Gastrocnemius medialis (tissue), 4 donors: ENCODE measurements around the gene ZNF761. TPM values are rescaled to one million over a fixed set of nuclear protein-coding genes. Genes with fewer than 3 reads are reported as not detected.
A peak's percentile ranks its signal among the peaks of the same experiment; 100 is the strongest.

Experiments
- ATAC-seq, 2 donors: fragments of 150-250 bp; one replicate each; pipeline ENCODE4 v1.9.1; 2016
- DNase-seq, 2 donors: peaks; one replicate each; pipeline ENCODE4 v3.0.0-alpha.2; 2019
- H3K27ac ChIP-seq, 4 donors: fragments of 200-600 bp; sonication (generic); 1 replicate in 1 of 4; 2 replicates in 3 of 4; pipeline ENCODE4 v1.5.1; 2016 to 2018; ENCODE audit warnings: mild to moderate bottlenecking in 2 of 4, moderate library complexity in 1 of 4
- H3K27me3 ChIP-seq, 3 donors: fragments of 200-600 bp; sonication (generic) in 2 of 3; 1 replicate in 1 of 3; 2 replicates in 2 of 3; pipeline versions ENCODE4 v1.5.1 to v1.6.0; 2016 to 2019; ENCODE audit warnings: mild to moderate bottlenecking in 1 of 3, moderate library complexity in 1 of 3
- H3K36me3 ChIP-seq, 2 donors: fragments of 200-600 bp; sonication (generic) in 1 of 2; one replicate each; pipeline ENCODE4 v1.5.1; 2017 to 2018
- H3K4me1 ChIP-seq, 2 donors: fragments of 200-600 bp; sonication (generic) in 1 of 2; one replicate each; pipeline ENCODE4 v1.5.1; 2016 to 2017; ENCODE audit warnings: mild to moderate bottlenecking in 2 of 2
- H3K4me3 ChIP-seq, 4 donors: fragments of 200-600 bp; sonication (generic) in 3 of 4; 1 replicate in 1 of 4; 2 replicates in 3 of 4; pipeline ENCODE4 v1.5.1; 2016 to 2019; ENCODE audit warnings: mild to moderate bottlenecking in 2 of 4
- H3K9me3 ChIP-seq, 3 donors: fragments of 200-600 bp; sonication (generic) in 2 of 3; 1 replicate in 1 of 3; 2 replicates in 2 of 3; pipeline ENCODE4 v1.5.1; 2016 to 2019
- POLR2A ChIP-seq, 2 donors: fragments of 450-650 bp; IDR thresholded peaks; one replicate each; pipeline ENCODE4 v1.6.1; 2017; ENCODE audit warnings: antibody characterized with exemption in 2 of 2, mild to moderate bottlenecking in 2 of 2, moderate library complexity in 2 of 2
- in situ Hi-C, 4 donors: fragments of 200-750 bp; cut with MboI; loops; one replicate each; pipeline versions ENCODE4 v1.15.0 to v1.8.0; 2017; ENCODE audit warnings: low sequenced_read_pairs in 4 of 4
- intact Hi-C: fragments of 100-400 bp; cut with DNase I; formaldehyde crosslinking; loops from one replicate; pipeline ENCODE4 v1.15.1; 2023; ENCODE audit warnings: low total_unique reads
- total RNA-seq, 4 donors: library from RNA; depleted of rRNA; stranded (reverse); fragments of >200 nt; gene quantifications; one replicate each; pipeline versions ENCODE4 v1.1.0 to v1.2.3, GENCODE V29; 2016
- TF ChIP-seq, protein P1 (sequence below), 5 experiments: fragments of 450-650 bp in 3 of 5; fragments of 200-600 bp in 2 of 5; sonication (generic) in 2 of 5; IDR thresholded peaks in 4 of 5; conservative IDR thresholded peaks in 1 of 5; 1 replicate in 4 of 5; 2 replicates in 1 of 5; pipeline ENCODE4 v1.5.1; 2016 to 2019; ENCODE audit warnings: antibody characterized with exemption in 5 of 5, mild to moderate bottlenecking in 3 of 5, moderate library complexity in 3 of 5

Gene ZNF761
- total RNA-seq = 1 to 10 TPM; 3.7 to 7.0 (median 4.1) TPM

DNA sequence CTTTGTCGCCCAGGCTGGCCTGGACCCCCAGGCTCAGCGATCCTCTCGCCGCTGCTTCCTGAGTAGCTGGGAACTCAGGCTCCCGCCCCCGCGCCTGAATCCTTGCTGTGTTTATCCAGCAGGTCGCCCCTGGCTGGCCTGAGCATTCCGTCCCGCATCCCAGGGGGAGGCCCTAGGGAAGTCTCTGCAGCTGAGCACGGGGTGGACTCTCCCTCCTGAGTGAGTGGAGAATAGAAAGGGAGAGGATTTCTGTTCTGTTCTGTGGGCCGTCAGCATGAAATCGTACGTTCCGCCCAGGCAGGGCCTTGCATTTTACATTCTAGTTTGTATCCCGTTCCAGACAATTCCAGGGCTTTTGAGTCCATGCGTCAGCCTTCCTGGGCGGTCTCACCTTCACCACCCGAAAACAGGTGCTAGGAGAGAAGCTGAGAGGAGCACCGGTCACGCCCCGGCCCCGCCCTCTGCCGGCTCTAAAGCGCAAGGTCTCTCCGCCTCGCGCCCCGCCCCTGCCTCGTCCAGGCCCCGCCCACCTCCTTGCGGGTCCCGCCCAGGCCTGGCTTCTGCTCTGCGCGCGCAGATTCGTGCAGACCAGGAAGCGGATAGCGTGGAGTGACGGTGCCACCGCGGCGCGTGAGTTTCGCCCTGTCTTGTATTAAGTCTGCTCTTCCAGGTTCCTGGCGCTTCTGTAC, at the start of gene ZNF761:
TSS of gene ZNF761 (plus strand) at position 586 of the 689 bp plus-strand sequence. CDS start 15,285 bp downstream, outside the sequence.
- peak; percentile 67 to 84 for TF ChIP-seq POLR2A (IDR thresholded peaks at IDR 0.05)
- TF ChIP-seq, protein P1, sequence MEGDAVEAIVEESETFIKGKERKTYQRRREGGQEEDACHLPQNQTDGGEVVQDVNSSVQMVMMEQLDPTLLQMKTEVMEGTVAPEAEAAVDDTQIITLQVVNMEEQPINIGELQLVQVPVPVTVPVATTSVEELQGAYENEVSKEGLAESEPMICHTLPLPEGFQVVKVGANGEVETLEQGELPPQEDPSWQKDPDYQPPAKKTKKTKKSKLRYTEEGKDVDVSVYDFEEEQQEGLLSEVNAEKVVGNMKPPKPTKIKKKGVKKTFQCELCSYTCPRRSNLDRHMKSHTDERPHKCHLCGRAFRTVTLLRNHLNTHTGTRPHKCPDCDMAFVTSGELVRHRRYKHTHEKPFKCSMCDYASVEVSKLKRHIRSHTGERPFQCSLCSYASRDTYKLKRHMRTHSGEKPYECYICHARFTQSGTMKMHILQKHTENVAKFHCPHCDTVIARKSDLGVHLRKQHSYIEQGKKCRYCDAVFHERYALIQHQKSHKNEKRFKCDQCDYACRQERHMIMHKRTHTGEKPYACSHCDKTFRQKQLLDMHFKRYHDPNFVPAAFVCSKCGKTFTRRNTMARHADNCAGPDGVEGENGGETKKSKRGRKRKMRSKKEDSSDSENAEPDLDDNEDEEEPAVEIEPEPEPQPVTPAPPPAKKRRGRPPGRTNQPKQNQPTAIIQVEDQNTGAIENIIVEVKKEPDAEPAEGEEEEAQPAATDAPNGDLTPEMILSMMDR (IDR thresholded peaks at IDR 0.05 in 4 of 5, conservative IDR thresholded peaks at IDR 0.05 in 1 of 5) = peak in 4 of 5 experiments; percentile 35 to 45 (median 40)
- in situ Hi-C loops = loop anchor here in 1 of 4 donors (25.0 kb wide), 1 partner anchor 306 kb away; no protein-coding TSS in a partner anchor
- ATAC-seq (peak; percentile 98), DNase-seq (peak; percentile 87 to 90)
- peaks cover 0 to 7% of the 10 kb centered on the region in 2 donors for H3K4me1 ChIP-seq
- H3K4me3 ChIP-seq = peak within 1 kb of the TSS; percentile 74 to 91 (median 81)
- no peaks in the 10 kb centered on the region for H3K36me3 ChIP-seq
- peak within 1 kb of the TSS; percentile 72 to 74 (median 74) for H3K27ac ChIP-seq
- H3K9me3 ChIP-seq = no peaks in the 10 kb centered on the region
- no peaks in the 10 kb centered on the region for H3K27me3 ChIP-seq
- intact Hi-C loops = loop anchor here (1.0 to 10.0 kb wide), 5 partner anchors 36 to 546 kb away; partner anchors contain the start of genes ZNF665, ZNF765 and ZNF813

DNA sequence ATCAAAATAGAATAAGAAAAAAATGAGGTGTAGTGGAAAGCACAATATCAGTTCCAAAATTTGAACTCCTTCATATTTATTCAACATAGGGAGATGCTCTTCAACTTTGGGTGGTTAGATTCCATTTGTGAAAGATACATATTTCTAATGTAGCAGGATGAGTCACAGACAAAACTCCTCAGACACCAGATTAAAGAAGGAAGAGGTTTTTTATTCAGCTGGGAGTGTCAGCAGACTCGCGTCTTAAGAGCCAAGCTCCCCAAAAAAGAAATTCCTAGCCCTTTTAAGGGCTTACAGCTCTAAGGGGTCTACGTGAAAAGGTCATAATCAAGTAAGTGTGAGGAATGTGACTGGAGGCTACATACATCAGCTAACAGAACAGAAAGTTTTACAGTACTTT, 43.6 kb upstream of the ZNF761 start:
- ATAC-seq (no peak), DNase-seq (no peak)
- in situ Hi-C loops = no loop called here
- no peaks in the 10 kb centered on the region for H3K4me1 ChIP-seq
- intact Hi-C loops = no loop called here
- no peak overlapping the region for H3K4me3 ChIP-seq
- no peaks in the 10 kb centered on the region for H3K36me3 ChIP-seq
- TF ChIP-seq POLR2A (IDR thresholded peaks at IDR 0.05) = no peak
- TF ChIP-seq, protein P1 (IDR thresholded peaks at IDR 0.05 in 4 of 5, conservative IDR thresholded peaks at IDR 0.05 in 1 of 5) = no peak
- H3K9me3 ChIP-seq = peaks cover 0 to 12% (median 0%) of the 10 kb centered on the region in 3 donors
- H3K27me3 ChIP-seq = peaks cover 0 to 13% (median 12%) of the 10 kb centered on the region in 3 donors
- no peak overlapping the region for H3K27ac ChIP-seq

DNA sequence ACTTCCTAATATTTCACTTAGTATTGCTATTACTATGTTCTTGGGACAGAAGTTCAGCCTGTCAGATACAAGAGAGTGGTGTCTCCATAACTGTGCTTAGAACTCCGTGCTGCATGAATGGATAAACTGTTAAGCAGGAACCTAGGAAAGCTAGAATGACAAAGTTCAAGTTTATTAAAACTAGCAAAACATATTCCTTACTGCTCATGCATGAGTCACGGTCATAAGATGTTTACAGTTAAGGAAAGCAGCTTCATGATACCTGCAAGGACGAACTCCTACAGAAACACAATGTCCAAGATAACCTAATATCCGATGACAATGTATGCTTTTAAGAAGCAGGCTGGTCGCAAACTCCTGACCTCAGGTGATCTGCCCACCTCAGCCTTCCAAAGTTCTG, 42.9 kb upstream of the ZNF761 start:
- in situ Hi-C loops (no loop called here), intact Hi-C loops (no loop called here)
- Histone ChIP-seq H3K4me3 (no peak overlapping the region), H3K36me3 (no peaks in the 10 kb centered on the region), H3K4me1 (peaks cover under 1 to 2% of the 10 kb centered on the region in 2 donors), H3K9me3 (peaks cover 0 to 9% (median 0%) of the 10 kb centered on the region in 3 donors), H3K27ac (no peak overlapping the region), H3K27me3 (peaks cover 0 to 13% (median 12%) of the 10 kb centered on the region in 3 donors)
- no peak for ATAC-seq
- TF ChIP-seq POLR2A (IDR thresholded peaks at IDR 0.05) = no peak
- TF ChIP-seq, protein P1 (IDR thresholded peaks at IDR 0.05 in 4 of 5, conservative IDR thresholded peaks at IDR 0.05 in 1 of 5) = no peak
- DNase-seq = no peak

DNA sequence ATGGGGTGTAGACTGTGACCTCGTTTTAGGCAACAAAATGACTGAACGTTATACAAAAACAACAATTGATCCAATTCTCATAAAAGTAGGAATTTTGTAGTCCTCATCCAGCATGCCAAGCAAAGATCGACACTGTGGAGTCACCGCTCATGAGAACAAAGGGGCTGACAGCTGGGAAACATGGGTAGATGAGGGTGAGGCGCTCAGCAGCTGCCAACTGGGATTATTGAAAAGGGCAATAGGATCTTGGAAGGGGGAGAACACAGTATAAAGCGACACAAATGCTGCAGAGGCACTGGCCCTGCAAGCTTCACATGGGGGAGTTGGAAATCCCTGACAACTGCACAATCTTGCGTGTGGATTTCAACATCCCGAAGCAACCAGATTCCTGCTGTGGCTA, 42.2 kb upstream of the ZNF761 start:
- H3K9me3 ChIP-seq = peaks cover 0 to 2% (median 0%) of the 10 kb centered on the region in 3 donors
- DNase-seq (no peak), ATAC-seq (no peak)
- intact Hi-C loops = no loop called here
- H3K27me3 ChIP-seq = peaks cover 0 to 13% (median 12%) of the 10 kb centered on the region in 3 donors
- in situ Hi-C loops = no loop called here
- H3K36me3 ChIP-seq = no peaks in the 10 kb centered on the region
- H3K4me3 ChIP-seq = peak overlapping the region in 2 of 4 donors; percentile 20 to 34
- H3K4me1 ChIP-seq = peaks cover 7 to 8% of the 10 kb centered on the region in 2 donors
- no peak for TF ChIP-seq POLR2A (IDR thresholded peaks at IDR 0.05)
- TF ChIP-seq, protein P1 (IDR thresholded peaks at IDR 0.05 in 4 of 5, conservative IDR thresholded peaks at IDR 0.05 in 1 of 5) = no peak
- H3K27ac ChIP-seq = no peak overlapping the region
